Erythroblast (primary cell): Measurements from ENCODE around the gene ZNF813.

Experiments
- GATA1 ChIP-seq: IDR thresholded peaks from 2 replicates; pipeline ENCODE4 v1.6.1; 2011; ENCODE audit warnings: low read depth, mild to moderate bottlenecking, control low read depth, low read length, moderate library complexity
- POLR2A ChIP-seq: IDR thresholded peaks from 2 replicates; pipeline ENCODE4 v1.6.1; 2011; ENCODE audit warnings: mild to moderate bottlenecking, low read length

GRCh38 chr19:53541971-53542370 lies 74.4 kb downstream of the ZNF813 start:
- TF ChIP-seq POLR2A, result no peak
- no peak for TF ChIP-seq GATA1
